Activated B cell treated with CpG ODN at 0.5 μM for 24 hours (primary cell): ENCODE measurements around the gene GPBAR1. TPM values are rescaled to one million over a fixed set of nuclear protein-coding genes. Genes with fewer than 3 reads are reported as not detected.
A peak's percentile ranks its signal among the peaks of the same experiment; 100 is the strongest.

ENCODE experiments used
- ATAC-seq: fragments of 200-7000 bp; cut with Tn5 transposase; one replicate; pipeline ENCODE4 v1.10.0; 2021; ENCODE audit warnings: low read depth, mild to moderate bottlenecking, moderate library complexity
- CTCF ChIA-PET: fragments of 350-600 bp; sonication (Branson Sonifier 250); formaldehyde crosslinking; loops from one replicate; lab custom pipeline; 2021; ENCODE audit warnings: antibody characterized with exemption; lab: Charles Lee
- POLR2A ChIA-PET: fragments of 350-600 bp; sonication (Branson Sonifier 250); formaldehyde crosslinking; loops from one replicate; lab custom pipeline; 2021; ENCODE audit warnings: antibody characterized with exemption; lab: Charles Lee
- DNase-seq: peaks from one replicate; pipeline ENCODE4 v3.0.0; 2022
- H3K27ac Mint-ChIP-seq: one replicate; pipeline ENCODE4 v1.8.0; 2020; ENCODE audit warnings: mixed read lengths
- H3K27me3 Mint-ChIP-seq: one replicate; pipeline ENCODE4 v1.8.0; 2021; ENCODE audit warnings: mixed read lengths
- H3K36me3 Mint-ChIP-seq: one replicate; pipeline ENCODE4 v1.8.0; 2021; ENCODE audit warnings: low read depth, mixed read lengths
- H3K4me1 Mint-ChIP-seq: one replicate; pipeline ENCODE4 v1.8.0; 2021; ENCODE audit warnings: mixed read lengths
- H3K4me3 Mint-ChIP-seq: one replicate; pipeline ENCODE4 v1.8.0; 2020; ENCODE audit warnings: mild to moderate bottlenecking, mixed read lengths
- H3K9me3 Mint-ChIP-seq: one replicate; pipeline ENCODE4 v1.8.0; 2020; ENCODE audit warnings: mixed read lengths
- CTCF ChIP-seq: fragments of 200-600 bp; IDR thresholded peaks from one replicate; pipeline ENCODE4 v1.8.0; 2022; ENCODE audit warnings: antibody characterized with exemption, mild to moderate bottlenecking
- intact Hi-C: fragments of 100-400 bp; cut with micrococcal nuclease; formaldehyde crosslinking; loops from one replicate; pipeline ENCODE4 v1.15.1; 2024
- total RNA-seq: library from RNA; stranded (reverse); gene quantifications from 2 replicates; pipeline ENCODE4 v1.2.3, GENCODE V29; 2022

The GPBAR1 gene
- total RNA-seq, 1 donor from 2014 or later, result 0.67 TPM

GRCh38 chr2:218217360-218218267 is 43.2 kb upstream of the GPBAR1 start:
- peaks cover 48% of the 10 kb centered on the region for H3K36me3 Mint-ChIP-seq

GRCh38 chr2:218218268-218219185 is 42.3 kb upstream of the GPBAR1 start:
- H3K27ac Mint-ChIP-seq, result peak overlapping the region; percentile 99
- ChIA-PET POLR2A (interaction anchor here (0.5 to 7.9 kb wide), 16 partner anchors 11 to 1159 kb away, joined by 3 to 211 read pairs (median 4); partner anchors contain the start of genes AAMP, CNPPD1, GPBAR1 and PNKD), CTCF (interaction anchor here (0.7 to 4.4 kb wide), 3 partner anchors 11 to 40 kb away, joined by 4 to 23 read pairs (median 4); no protein-coding TSS in a partner anchor)
- ATAC-seq (peak; percentile 39), DNase-seq (no peak)
- peaks cover 57% of the 10 kb centered on the region for H3K36me3 Mint-ChIP-seq
- peak overlapping the region; percentile 98 for H3K4me3 Mint-ChIP-seq
- no peaks in the 10 kb centered on the region for H3K9me3 Mint-ChIP-seq
- H3K4me1 Mint-ChIP-seq, result peaks cover 62% of the 10 kb centered on the region
- TF ChIP-seq CTCF, result no peak
- no peaks in the 10 kb centered on the region for H3K27me3 Mint-ChIP-seq
- intact Hi-C loops, result loop anchor here (1.0 to 5.0 kb wide), 5 partner anchors 11 to 1026 kb away; partner anchors contain the start of genes CNPPD1, GLB1L, RETREG2 and RNF25

More at GRCh38 chr2:218217360-218218267, 43.2 kb upstream of the GPBAR1 start:
- ATAC-seq (peak; percentile 66), DNase-seq (peak; percentile 65)
- ChIA-PET CTCF (interaction anchor here (0.7 to 4.4 kb wide), 5 partner anchors 12 to 52 kb away, joined by 3 to 23 read pairs (median 4); partner anchors contain the start of genes AAMP and PNKD), POLR2A (interaction anchor here (0.6 to 7.9 kb wide), 13 partner anchors 12 to 1170 kb away, joined by 3 to 211 read pairs (median 6); partner anchors contain the start of genes AAMP, CXCR1, GPBAR1 and PNKD)
- Mint-ChIP-seq H3K27ac (peak overlapping the region; percentile 99), H3K9me3 (no peaks in the 10 kb centered on the region), H3K4me1 (peaks cover 53% of the 10 kb centered on the region), H3K27me3 (no peaks in the 10 kb centered on the region), H3K4me3 (peak overlapping the region; percentile 98)
- no peak for TF ChIP-seq CTCF
- intact Hi-C loops, result loop anchor here (1.0 to 5.0 kb wide), 13 partner anchors 12 to 1171 kb away; partner anchors contain the start of genes AAMP, CNOT9, CNPPD1 and GLB1L

- Mint-ChIP-seq H3K9me3 (no peaks in the 10 kb centered on the region), H3K27ac (peak overlapping the region; percentile 99), H3K4me1 (peaks cover 76% of the 10 kb centered on the region), H3K36me3 (peaks cover 70% of the 10 kb centered on the region), H3K4me3 (peak overlapping the region; percentile 98), H3K27me3 (no peaks in the 10 kb centered on the region)
- no peak for TF ChIP-seq CTCF
- no peak for DNase-seq
- intact Hi-C loops, result loop anchor here (2.0 to 5.0 kb wide), 4 partner anchors 452 to 1025 kb away; partner anchors contain the start of genes CNPPD1, GLB1L, RETREG2 and RNF25
- CTCF ChIA-PET, result interaction anchor here (4.4 kb wide), 1 partner anchor 10 kb away, joined by 23 read pairs; no protein-coding TSS in a partner anchor
- POLR2A ChIA-PET, result interaction anchor here (0.6 to 7.9 kb wide), 5 partner anchors 10 to 956 kb away, joined by 4 to 211 read pairs (median 52); partner anchors contain the start of genes AAMP, CNPPD1, GPBAR1 and PNKD
- ATAC-seq, result no peak
These were observed 40.9 kb upstream of the GPBAR1 start for GRCh38 chr2:218219934-218220333.

GRCh38 chr2:218221000-218221399 is 39.8 kb upstream of the GPBAR1 start:
- DNase-seq (no peak), ATAC-seq (no peak)
- Mint-ChIP-seq H3K9me3 (no peaks in the 10 kb centered on the region), H3K36me3 (peaks cover 81% of the 10 kb centered on the region), H3K4me1 (peaks cover 85% of the 10 kb centered on the region), H3K27me3 (no peaks in the 10 kb centered on the region), H3K27ac (peak overlapping the region; percentile 99), H3K4me3 (peak overlapping the region; percentile 98)
- TF ChIP-seq CTCF, result no peak
- intact Hi-C loops, result no loop called here
- CTCF ChIA-PET, result interaction anchor here (1.9 to 4.4 kb wide), 2 partner anchors 9 to 36 kb away, joined by 8 to 23 read pairs; no protein-coding TSS in a partner anchor
- POLR2A ChIA-PET, result interaction anchor here (0.6 to 7.9 kb wide), 4 partner anchors 9 to 183 kb away, joined by 3 to 211 read pairs (median 73); partner anchors contain the start of genes AAMP, GPBAR1 and PNKD
